Neural progenitor cell (in vitro differentiated cells): ENCODE results near the gene CHST8.

ENCODE experiments used
- CTCF ChIP-seq: fragments of 200-600 bp; sonication (generic); IDR thresholded peaks from 2 replicates; pipeline ENCODE4 v1.5.1; 2017; ENCODE audit warnings: antibody characterized with exemption, mild to moderate bottlenecking
- EZH2 ChIP-seq: fragments of 200-600 bp; sonication (generic); IDR thresholded peaks from 2 replicates; pipeline ENCODE4 v1.6.1; 2017; ENCODE audit warnings: antibody characterized with exemption, mild to moderate bottlenecking, moderate library complexity

- TF ChIP-seq EZH2, result no peak
- TF ChIP-seq CTCF, result no peak
These were observed 38.8 kb upstream of the CHST8 start for GRCh38 chr19:33582914-33583313.
